Keratinocyte (primary cell): ENCODE measurements around the gene CTTN. TPM values are rescaled to one million over a fixed set of nuclear protein-coding genes. Genes with fewer than 3 reads are reported as not detected.
A peak's percentile ranks its signal among the peaks of the same experiment; 100 is the strongest.

Source experiments
- DNase-seq: peaks from one replicate; pipeline ENCODE4 v3.0.0-alpha.2; 2011; ENCODE audit warnings: low read depth, missing footprints, low spot score
- FAIRE-seq: peaks from 2 replicates; lab custom pipeline; 2011; peaks lifted over from hg19 to GRCh38; lab: Jason Lieb, UNC
- H2AFZ ChIP-seq: 2 replicates; pipeline ENCODE4 v1.6.0; 2012; ENCODE audit warnings: low read length, control low read depth, inconsistent platforms; ENCODE audit not compliant: control insufficient read depth
- H3K27ac ChIP-seq: 2 replicates; pipeline ENCODE4 v1.5.1; 2011; ENCODE audit warnings: low read length; ENCODE audit not compliant: control insufficient read depth, insufficient read depth
- H3K27me3 ChIP-seq: 3 replicates; pipeline ENCODE4 v1.6.0; 2011; ENCODE audit warnings: low read length; ENCODE audit not compliant: control insufficient read depth, insufficient read depth; ENCODE audit errors: extremely low read depth
- H3K36me3 ChIP-seq, 2 experiments: 2 replicates in 1 of 2; 3 replicates in 1 of 2; pipeline ENCODE4 v1.5.1; 2011; ENCODE audit warnings: low read length in 2 of 2, mild to moderate bottlenecking in 1 of 2; ENCODE audit not compliant: control insufficient read depth in 2 of 2, insufficient read depth in 2 of 2; ENCODE audit errors: extremely low read depth in 1 of 2
- H3K4me1 ChIP-seq: 3 replicates; pipeline ENCODE4 v1.5.1; 2011; ENCODE audit warnings: low read length; ENCODE audit not compliant: control insufficient read depth, insufficient read depth; ENCODE audit errors: extremely low read depth
- H3K4me2 ChIP-seq: 3 replicates; pipeline ENCODE4 v1.6.0; 2011; ENCODE audit warnings: low read depth, low read length; ENCODE audit not compliant: control insufficient read depth, insufficient read depth; ENCODE audit errors: extremely low read depth
- H3K4me3 ChIP-seq, 3 experiments: fragments of 200-600 bp in 1 of 3; sonication (generic) in 1 of 3; 2 replicates in 2 of 3; 3 replicates in 1 of 3; pipeline ENCODE4 v1.5.1; 2011 to 2016; ENCODE audit warnings: low read length in 3 of 3, mild to moderate bottlenecking in 3 of 3, control low read depth in 2 of 3, inconsistent platforms in 1 of 3, low read depth in 1 of 3, mixed read lengths in 1 of 3, mixed run types in 1 of 3, moderate library complexity in 1 of 3; ENCODE audit not compliant: control insufficient read depth in 2 of 3, insufficient read depth in 2 of 3; ENCODE audit errors: extremely low read depth in 1 of 3
- H3K79me2 ChIP-seq: 2 replicates; pipeline ENCODE4 v1.6.0; 2012; ENCODE audit warnings: low read length; ENCODE audit not compliant: control insufficient read depth, insufficient read depth
- H3K9ac ChIP-seq: 3 replicates; pipeline ENCODE4 v1.6.0; 2011; ENCODE audit warnings: low read length; ENCODE audit not compliant: control insufficient read depth, insufficient read depth; ENCODE audit errors: extremely low read depth
- H3K9me1 ChIP-seq: 3 replicates; pipeline ENCODE4 v1.6.0; 2011; ENCODE audit warnings: low read length; ENCODE audit not compliant: control insufficient read depth, insufficient read depth; ENCODE audit errors: extremely low read depth
- H3K9me3 ChIP-seq: 2 replicates; pipeline ENCODE4 v1.5.1; 2012; ENCODE audit warnings: low read depth, low read length; ENCODE audit not compliant: control insufficient read depth
- H4K20me1 ChIP-seq: 3 replicates; pipeline ENCODE4 v1.6.0; 2011; ENCODE audit warnings: low read length; ENCODE audit not compliant: control insufficient read depth, insufficient read depth; ENCODE audit errors: extremely low read depth
- CTCF ChIP-seq, 3 experiments: IDR thresholded peaks in 1 of 3; conservative IDR thresholded peaks in 1 of 3; optimal IDR thresholded peaks in 1 of 3; 2 replicates in 2 of 3; 3 replicates in 1 of 3; pipeline versions ENCODE3 to v1.5.1; 2011; ENCODE audit warnings: low read length in 3 of 3, mild to moderate bottlenecking in 3 of 3, moderate library complexity in 2 of 3, control low read depth in 1 of 3, inconsistent platforms in 1 of 3; ENCODE audit not compliant: insufficient read depth in 2 of 3; ENCODE audit errors: extremely low read depth in 1 of 3
- EZH2 ChIP-seq: IDR thresholded peaks from one replicate; pipeline ENCODE4 v1.6.1; 2012; ENCODE audit warnings: inconsistent platforms, mild to moderate bottlenecking, low read length, moderate library complexity
- dilution Hi-C: fragments of 300-500 bp; cut with MboI; formaldehyde crosslinking; loops from one replicate; pipeline ENCODE4 v1.7.0; 2020; ENCODE audit warnings: low sequenced_read_pairs; ENCODE audit not compliant: extremely low pct_ligation_motif_present
- polyA minus RNA-seq, 3 experiments: library from RNA; depleted of rRNA, polyadenylated mRNA; stranded (reverse); fragments of >200 nt; gene quantifications; 1 replicate in 1 of 3; 2 replicates in 1 of 3; 3 replicates in 1 of 3; pipeline ENCODE4 v1.2.3, GENCODE V29; 2011
- polyA plus RNA-seq, 5 experiments: library from polyadenylated mRNA; depleted of rRNA in 3 of 5; stranded (reverse) in 3 of 5; stranded (forward) in 1 of 5; unstranded in 1 of 5; fragments of >200 nt; gene quantifications; 1 replicate in 1 of 5; 2 replicates in 3 of 5; 3 replicates in 1 of 5; pipeline versions ENCODE4 v1.2.1 to v1.2.3, GENCODE V29; 2011 to 2012; ENCODE audit warnings: missing spikeins in 2 of 5, low read depth in 1 of 5, low replicate concordance in 1 of 5

Gene CTTN
- polyA plus RNA-seq (184 to 221 TPM (median 195 TPM) in 3 replicates), polyA minus RNA-seq (209 to 373 TPM (median 276 TPM) in 3 replicates)
- polyA plus RNA-seq (2011; ENCODE audit: low read depth), result 508 TPM
- polyA plus RNA-seq (2011; cell fraction: cytosol; rRNA removed), result 131 and 183 TPM in 2 replicates
- polyA plus RNA-seq (2011; cell fraction: nucleus; rRNA removed), result 780 and 817 TPM in 2 replicates
- polyA plus RNA-seq (2012; ENCODE audit: low replicate concordance), result 230 and 284 TPM in 2 replicates
- 229 TPM for polyA minus RNA-seq (2011; cell fraction: cytosol; rRNA and poly(A)+ RNA removed)
- polyA minus RNA-seq (2011; cell fraction: nucleus; rRNA and poly(A)+ RNA removed), result 205 and 311 TPM in 2 replicates

- peaks cover 26% of the 10 kb centered on the region for H4K20me1 ChIP-seq
- DNase-seq (peak; percentile 54), FAIRE-seq (no peak)
- peak within 1 kb of the TSS; percentile 97 for H3K9ac ChIP-seq
- no peaks in the 10 kb centered on the region for H3K27me3 ChIP-seq
- no peaks in the 10 kb centered on the region for H3K9me3 ChIP-seq
- H3K9me1 ChIP-seq, result peaks cover 16% of the 10 kb centered on the region
- dilution Hi-C loops, result no loop called here
- H3K79me2 ChIP-seq, result peaks cover 74% of the 10 kb centered on the region
- peak within 1 kb of the TSS; percentile 60 to 97 (median 95) for H3K4me3 ChIP-seq
- peaks cover 6 to 10% of the 10 kb centered on the region in 2 experiments for H3K36me3 ChIP-seq
- H3K4me2 ChIP-seq, result peak within 1 kb of the TSS; percentile 99
- peak within 1 kb of the TSS; percentile 84 for H2AFZ ChIP-seq
- no peak for TF ChIP-seq CTCF (optimal IDR thresholded peaks at IDR 0.05 in 1 of 3, IDR thresholded peaks at IDR 0.05 in 1 of 3, conservative IDR thresholded peaks at IDR 0.05 in 1 of 3; ENCODE audit: extremely low read depth in 1 of 3, insufficient read depth in 2 of 3, low read length in 3 of 3)
- TF ChIP-seq EZH2, result no peak
- H3K27ac ChIP-seq, result peak within 1 kb of the TSS; percentile 98
- H3K4me1 ChIP-seq, result peaks cover 25% of the 10 kb centered on the region
Observed at GRCh38 chr11:70397983-70398833, at the start of gene CTTN. TSS of gene CTTN (plus strand) at chr11:70398529. CDS start at chr11:70407298, 8,769 bp downstream.

- Histone ChIP-seq H3K4me1 (no peaks in the 10 kb centered on the region), H3K27me3 (no peaks in the 10 kb centered on the region), H3K4me2 (no peak overlapping the region), H3K79me2 (no peaks in the 10 kb centered on the region), H3K4me3 (no peak overlapping the region), H4K20me1 (no peaks in the 10 kb centered on the region), H3K9ac (no peak overlapping the region), H2AFZ (no peak overlapping the region), H3K36me3 (peaks cover 22 to 29% of the 10 kb centered on the region in 2 experiments), H3K27ac (no peak overlapping the region), H3K9me3 (no peaks in the 10 kb centered on the region), H3K9me1 (no peaks in the 10 kb centered on the region)
- DNase-seq (no peak), FAIRE-seq (no peak)
- dilution Hi-C loops, result no loop called here
- TF ChIP-seq EZH2 (no peak), CTCF (optimal IDR thresholded peaks at IDR 0.05 in 1 of 3, IDR thresholded peaks at IDR 0.05 in 1 of 3, conservative IDR thresholded peaks at IDR 0.05 in 1 of 3; ENCODE audit: extremely low read depth in 1 of 3, insufficient read depth in 2 of 3, low read length in 3 of 3) (no peak)
Observed at GRCh38 chr11:70348608-70349007, 49.7 kb upstream of the CTTN start.
